ENCODE measurements around the gene MICAL3.
"Not testable (repeated sequence)": the region's sequence is repeated elsewhere in the genome, so short reads cannot be mapped to it uniquely, and the experiment has no call there.

MICAL3 gene

DNA sequence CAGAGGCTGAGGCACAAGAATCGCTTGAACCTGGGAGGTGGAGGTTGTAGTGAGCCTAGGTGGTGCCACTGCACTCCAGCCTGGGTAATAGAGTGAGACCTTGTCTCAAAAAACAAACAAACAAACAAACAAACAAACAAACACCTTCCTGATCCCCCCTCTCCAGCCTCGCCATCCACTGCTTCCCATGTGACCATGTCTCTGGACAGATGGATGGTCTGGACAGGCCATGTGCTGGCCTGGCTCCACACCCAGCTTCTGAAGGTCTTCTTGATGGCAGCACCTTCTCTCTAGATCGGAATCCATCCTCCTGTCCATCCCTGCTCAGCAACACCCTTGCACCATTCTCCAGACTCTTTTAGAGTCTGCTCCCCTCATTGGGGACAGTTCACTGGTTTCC lies 42.8 kb upstream of the MICAL3 start:
- ChIA-PET POLR2A (no interaction called here), CTCF (no interaction called here)
- TF ChIP-seq FOXK2 (IDR thresholded peaks at IDR 0.05), result no peak
- no peak for TF ChIP-seq BHLHE40 (IDR thresholded peaks at IDR 0.05; ENCODE audit: borderline replicate concordance)
- TF ChIP-seq, protein P1, sequence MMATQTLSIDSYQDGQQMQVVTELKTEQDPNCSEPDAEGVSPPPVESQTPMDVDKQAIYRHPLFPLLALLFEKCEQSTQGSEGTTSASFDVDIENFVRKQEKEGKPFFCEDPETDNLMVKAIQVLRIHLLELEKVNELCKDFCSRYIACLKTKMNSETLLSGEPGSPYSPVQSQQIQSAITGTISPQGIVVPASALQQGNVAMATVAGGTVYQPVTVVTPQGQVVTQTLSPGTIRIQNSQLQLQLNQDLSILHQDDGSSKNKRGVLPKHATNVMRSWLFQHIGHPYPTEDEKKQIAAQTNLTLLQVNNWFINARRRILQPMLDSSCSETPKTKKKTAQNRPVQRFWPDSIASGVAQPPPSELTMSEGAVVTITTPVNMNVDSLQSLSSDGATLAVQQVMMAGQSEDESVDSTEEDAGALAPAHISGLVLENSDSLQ (IDR thresholded peaks at IDR 0.05), result no peak
- no peak for DNase-seq (ENCODE audit: extremely low spot score)

DNA sequence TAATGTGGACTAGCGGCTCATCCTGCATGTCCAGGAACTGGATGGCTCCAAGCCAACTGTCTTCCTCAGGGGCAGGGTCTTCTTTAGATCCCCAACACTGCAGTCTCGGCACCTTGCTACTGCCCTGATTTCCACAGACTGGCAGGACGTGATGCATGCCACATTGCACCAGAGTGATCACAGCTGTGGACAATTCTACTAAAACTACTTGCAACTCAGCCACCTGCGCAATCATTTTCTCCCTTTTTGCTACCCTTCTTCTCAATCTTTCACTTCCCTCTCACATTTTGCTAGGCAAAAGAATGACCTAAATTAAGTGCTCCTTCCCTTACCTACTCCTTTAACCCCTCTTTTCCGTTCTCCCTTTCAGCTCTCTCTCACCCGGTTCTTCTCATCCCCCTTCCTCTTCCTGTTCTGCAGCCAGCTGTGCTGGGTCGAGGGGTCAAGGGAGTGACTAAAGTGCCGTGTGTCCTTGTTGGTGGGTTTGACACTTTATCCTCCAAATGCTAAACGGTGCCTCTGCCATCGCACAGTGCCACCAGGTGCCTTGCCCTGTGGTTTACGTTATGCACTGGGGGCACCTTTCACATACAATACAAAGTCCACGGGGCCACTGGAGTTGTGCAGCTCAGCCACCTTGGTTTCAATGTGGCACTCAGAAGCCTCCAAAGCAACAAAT lies 42.0 kb upstream of the MICAL3 start:
- no peak for DNase-seq (ENCODE audit: extremely low spot score)
- ChIA-PET CTCF (interaction anchor here (1.7 to 1.9 kb wide), 2 partner anchors 10 to 236 kb away, joined by 4 to 18 read pairs; no protein-coding TSS in a partner anchor), POLR2A (interaction anchor here (1.4 kb wide), 1 partner anchor 10 kb away, joined by 4 read pairs; no protein-coding TSS in a partner anchor)
- TF ChIP-seq FOXM1 (IDR thresholded peaks at IDR 0.05; ENCODE audit: borderline replicate concordance) (no peak), ARNT (IDR thresholded peaks at IDR 0.05) (no peak), LEF1 (IDR thresholded peaks at IDR 0.05; ENCODE audit: borderline replicate concordance) (no peak), FOXA1 (IDR thresholded peaks at IDR 0.05) (no peak), FOXK2 (IDR thresholded peaks at IDR 0.05) (no peak), CTBP1 (IDR thresholded peaks at IDR 0.05; ENCODE audit: borderline replicate concordance) (no peak), HDGF (IDR thresholded peaks at IDR 0.05; ENCODE audit: borderline replicate concordance) (no peak), NFRKB (IDR thresholded peaks at IDR 0.05) (no peak), ZNF384 (IDR thresholded peaks at IDR 0.05) (no peak), L3MBTL2 (conservative IDR thresholded peaks at IDR 0.05) (no peak), ELF4 (IDR thresholded peaks at IDR 0.05) (no peak), SUZ12 (IDR thresholded peaks at IDR 0.05) (no peak)

DNA sequence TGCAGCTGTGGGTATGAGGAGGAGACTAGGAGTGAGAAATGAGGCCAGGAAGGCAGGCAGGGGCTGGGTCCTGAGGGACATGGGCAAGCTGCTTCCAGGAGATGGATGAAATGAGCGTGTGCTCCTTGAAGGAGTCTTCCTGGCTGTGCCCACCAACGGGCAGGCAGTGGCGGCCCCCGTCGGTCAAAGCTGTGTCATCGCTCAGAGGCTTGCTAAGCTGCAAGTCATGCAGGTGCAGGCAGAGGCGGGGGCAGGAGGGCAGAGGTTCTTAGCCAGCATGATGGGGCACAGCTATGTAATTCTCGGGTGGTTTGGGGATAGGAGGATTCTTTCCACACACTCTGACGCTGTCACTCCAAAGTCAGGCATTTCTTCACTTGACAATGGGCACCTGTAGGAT lies 40.9 kb upstream of the MICAL3 start:
- DNase-seq (ENCODE audit: extremely low spot score), result no peak
- no peak for TF ChIP-seq FOXM1 (IDR thresholded peaks at IDR 0.05; ENCODE audit: borderline replicate concordance)
- no peak for TF ChIP-seq SP1 (IDR thresholded peaks at IDR 0.05)
- TF ChIP-seq SUZ12 (IDR thresholded peaks at IDR 0.05), result no peak
- no peak for TF ChIP-seq CTBP1 (IDR thresholded peaks at IDR 0.05; ENCODE audit: borderline replicate concordance)
- TF ChIP-seq, protein P1 (IDR thresholded peaks at IDR 0.05), result no peak
- no peak for TF ChIP-seq TARDBP (IDR thresholded peaks at IDR 0.05)
- TF ChIP-seq ZNF384 (IDR thresholded peaks at IDR 0.05), result no peak
- no peak for TF ChIP-seq ARNT (IDR thresholded peaks at IDR 0.05)
- TF ChIP-seq L3MBTL2 (conservative IDR thresholded peaks at IDR 0.05), result no peak
- TF ChIP-seq HDGF (IDR thresholded peaks at IDR 0.05; ENCODE audit: borderline replicate concordance), result no peak
- no peak for TF ChIP-seq NFRKB (IDR thresholded peaks at IDR 0.05)
- CTCF ChIA-PET, result interaction anchor here (0.8 to 1.9 kb wide), 3 partner anchors 8 to 235 kb away, joined by 3 to 18 read pairs (median 4); no protein-coding TSS in a partner anchor
- POLR2A ChIA-PET, result interaction anchor here (0.8 to 1.4 kb wide), 2 partner anchors 11 to 12 kb away, joined by 3 to 4 read pairs; partner anchors contain the start of gene PEX26

DNA sequence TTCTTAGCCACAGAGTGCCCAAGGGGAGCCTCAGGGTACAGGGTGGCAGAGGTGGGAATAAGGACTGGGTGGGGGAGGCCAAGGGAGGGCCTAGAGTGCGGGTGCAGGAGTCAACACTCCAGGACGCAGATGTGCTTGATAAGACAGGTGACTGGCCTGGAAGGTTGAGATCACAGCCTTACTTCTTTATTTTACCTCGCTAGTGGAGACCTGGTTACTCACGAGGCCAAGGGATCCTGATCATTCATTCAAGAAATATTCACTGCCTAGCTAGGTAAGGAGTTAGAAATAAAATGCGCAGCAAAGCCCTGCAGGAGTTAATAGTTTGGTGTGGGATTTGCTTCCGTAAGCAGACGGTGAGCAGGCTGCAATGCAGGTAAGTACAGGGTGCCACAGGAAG lies 40.3 kb upstream of the MICAL3 start:
- POLR2A ChIA-PET, result interaction anchor here (0.8 kb wide), 1 partner anchor 13 kb away, joined by 3 read pairs; the partner anchor contains the start of gene PEX26
- no peak for DNase-seq (ENCODE audit: extremely low spot score)
- no peak for TF ChIP-seq L3MBTL2 (conservative IDR thresholded peaks at IDR 0.05)
- no peak for TF ChIP-seq SP1 (IDR thresholded peaks at IDR 0.05)
- no peak for TF ChIP-seq ELF4 (IDR thresholded peaks at IDR 0.05)
- TF ChIP-seq FOXK2 (IDR thresholded peaks at IDR 0.05), result no peak
- TF ChIP-seq HDGF (IDR thresholded peaks at IDR 0.05; ENCODE audit: borderline replicate concordance), result no peak
- TF ChIP-seq FOXA1 (IDR thresholded peaks at IDR 0.05), result no peak
- no peak for TF ChIP-seq FOXM1 (IDR thresholded peaks at IDR 0.05; ENCODE audit: borderline replicate concordance)
- TF ChIP-seq, protein P1 (IDR thresholded peaks at IDR 0.05), result no peak
- TF ChIP-seq TARDBP (IDR thresholded peaks at IDR 0.05), result no peak
- TF ChIP-seq NFRKB (IDR thresholded peaks at IDR 0.05), result no peak
- no peak for TF ChIP-seq BHLHE40 (IDR thresholded peaks at IDR 0.05; ENCODE audit: borderline replicate concordance)
- TF ChIP-seq CTBP1 (IDR thresholded peaks at IDR 0.05; ENCODE audit: borderline replicate concordance), result no peak
- no peak for TF ChIP-seq ZNF384 (IDR thresholded peaks at IDR 0.05)
- TF ChIP-seq ARNT (IDR thresholded peaks at IDR 0.05), result no peak
- TF ChIP-seq LEF1 (IDR thresholded peaks at IDR 0.05; ENCODE audit: borderline replicate concordance), result no peak
- CTCF ChIA-PET, result interaction anchor here (0.8 to 1.9 kb wide), 3 partner anchors 9 to 234 kb away, joined by 3 to 18 read pairs (median 4); no protein-coding TSS in a partner anchor

DNA sequence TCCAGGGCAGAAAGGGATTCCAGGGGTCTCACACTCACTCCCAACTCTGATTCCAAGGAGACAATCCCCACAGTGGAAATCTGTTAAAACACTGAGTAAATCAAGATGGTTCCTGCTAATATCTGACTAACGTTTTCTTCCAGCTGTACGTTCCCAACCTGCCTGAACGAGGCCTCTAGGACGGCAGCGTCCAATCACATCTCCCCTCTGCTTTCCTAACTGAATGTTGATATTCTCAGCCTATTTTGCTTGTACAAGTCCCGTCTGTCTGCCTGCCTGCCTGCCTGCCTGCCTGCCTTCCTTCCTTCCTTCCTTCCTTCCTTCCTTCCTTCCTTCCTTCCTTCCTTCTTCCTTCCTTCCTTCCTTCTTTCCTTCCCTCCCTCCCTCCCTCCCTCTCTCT lies 39.4 kb upstream of the MICAL3 start:
- DNase-seq (ENCODE audit: extremely low spot score); POLR2A ChIA-PET: not testable (repeated sequence)
- CTCF ChIA-PET, result interaction anchor here (0.6 to 1.6 kb wide), 3 partner anchors 12 to 233 kb away, joined by 3 to 8 read pairs (median 4); no protein-coding TSS in a partner anchor

DNA sequence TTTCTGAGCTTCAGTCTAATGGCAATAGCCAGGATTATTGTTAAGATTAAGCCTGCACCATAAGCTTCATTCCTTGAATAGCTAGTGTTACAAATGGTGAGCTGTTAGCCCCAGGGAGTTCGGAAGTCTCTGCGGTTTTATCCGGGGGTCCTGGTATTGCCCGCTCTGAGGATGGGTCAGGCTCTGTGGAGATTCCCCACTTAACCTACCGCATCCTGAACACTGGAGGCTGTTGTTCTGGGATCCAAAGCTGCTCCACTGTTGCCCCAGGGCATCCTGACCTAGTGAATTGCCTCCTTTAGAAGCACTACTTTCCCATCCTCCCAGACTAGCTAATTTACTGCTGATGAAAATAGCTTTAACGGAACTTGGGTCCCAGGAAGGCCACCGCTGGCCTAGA lies 38.9 kb upstream of the MICAL3 start:
- ChIA-PET POLR2A (no interaction called here), CTCF (interaction anchor here (0.6 to 1.6 kb wide), 3 partner anchors 13 to 233 kb away, joined by 3 to 8 read pairs (median 4); no protein-coding TSS in a partner anchor)
- no peak for DNase-seq (ENCODE audit: extremely low spot score)
- no peak for TF ChIP-seq FOXK2 (IDR thresholded peaks at IDR 0.05)
- TF ChIP-seq SP1 (IDR thresholded peaks at IDR 0.05), result no peak
- no peak for TF ChIP-seq TARDBP (IDR thresholded peaks at IDR 0.05)
- TF ChIP-seq ARNT (IDR thresholded peaks at IDR 0.05), result no peak
- TF ChIP-seq ELF4 (IDR thresholded peaks at IDR 0.05), result no peak
- no peak for TF ChIP-seq FOXM1 (IDR thresholded peaks at IDR 0.05; ENCODE audit: borderline replicate concordance)
- TF ChIP-seq CTBP1 (IDR thresholded peaks at IDR 0.05; ENCODE audit: borderline replicate concordance), result no peak
- TF ChIP-seq FOXA1 (IDR thresholded peaks at IDR 0.05), result no peak
- TF ChIP-seq BHLHE40 (IDR thresholded peaks at IDR 0.05; ENCODE audit: borderline replicate concordance), result no peak
- TF ChIP-seq LEF1 (IDR thresholded peaks at IDR 0.05; ENCODE audit: borderline replicate concordance), result no peak
- TF ChIP-seq SUZ12 (IDR thresholded peaks at IDR 0.05), result no peak
- TF ChIP-seq HDGF (IDR thresholded peaks at IDR 0.05; ENCODE audit: borderline replicate concordance), result no peak
- TF ChIP-seq, protein P1 (IDR thresholded peaks at IDR 0.05), result no peak
- TF ChIP-seq NFRKB (IDR thresholded peaks at IDR 0.05), result no peak
- no peak for TF ChIP-seq L3MBTL2 (conservative IDR thresholded peaks at IDR 0.05)
- no peak for TF ChIP-seq ZNF384 (IDR thresholded peaks at IDR 0.05)
